Tibial nerve (tissue), 4 donors: ENCODE measurements around the gene GALNT18.

Experiments
- EP300 ChIP-seq, 2 donors: sonication (generic); formaldehyde crosslinking; IDR thresholded peaks; one replicate each; pipeline ENCODE4 v1.6.1; 2017; ENCODE audit warnings: antibody characterized with exemption in 2 of 2, mild to moderate bottlenecking in 1 of 2
- POLR2A ChIP-seq, 2 donors: fragments of 450-650 bp; IDR thresholded peaks; one replicate each; pipeline ENCODE4 v1.6.1; 2017; ENCODE audit warnings: antibody characterized with exemption in 2 of 2, mild to moderate bottlenecking in 2 of 2, moderate library complexity in 2 of 2
- TF ChIP-seq, protein P1 (sequence below), 5 experiments: fragments of 200-600 bp in 3 of 5; fragments of 450-650 bp in 2 of 5; sonication (generic) in 3 of 5; IDR thresholded peaks; one replicate each; pipeline ENCODE4 v1.5.1; 2016 to 2019; ENCODE audit warnings: antibody characterized with exemption in 5 of 5, mild to moderate bottlenecking in 3 of 5, moderate library complexity in 2 of 5

DNA sequence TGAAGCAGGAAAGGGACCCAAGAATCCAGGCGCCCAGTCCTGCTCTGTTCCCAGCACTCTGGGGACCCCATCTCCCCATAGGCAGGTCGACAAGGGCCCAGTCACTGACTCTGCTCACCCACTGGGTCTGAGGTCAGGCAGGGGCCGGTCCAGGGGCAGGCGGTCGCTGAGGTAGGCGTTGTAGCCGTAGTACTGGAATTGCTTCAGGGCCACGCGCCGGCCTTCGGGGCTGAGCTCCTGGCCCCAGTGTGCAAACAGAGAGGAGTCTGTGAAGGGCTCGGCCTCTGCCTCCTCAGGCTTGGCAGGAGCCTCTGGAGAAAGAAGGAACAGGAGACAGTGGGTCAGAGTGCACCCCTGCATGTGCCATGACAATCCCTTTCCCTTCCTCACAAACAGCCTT is 173.2 kb downstream of the GALNT18 start:
- TF ChIP-seq POLR2A (IDR thresholded peaks at IDR 0.05) (no peak), EP300 (IDR thresholded peaks at IDR 0.05) (no peak)
- TF ChIP-seq, protein P1, sequence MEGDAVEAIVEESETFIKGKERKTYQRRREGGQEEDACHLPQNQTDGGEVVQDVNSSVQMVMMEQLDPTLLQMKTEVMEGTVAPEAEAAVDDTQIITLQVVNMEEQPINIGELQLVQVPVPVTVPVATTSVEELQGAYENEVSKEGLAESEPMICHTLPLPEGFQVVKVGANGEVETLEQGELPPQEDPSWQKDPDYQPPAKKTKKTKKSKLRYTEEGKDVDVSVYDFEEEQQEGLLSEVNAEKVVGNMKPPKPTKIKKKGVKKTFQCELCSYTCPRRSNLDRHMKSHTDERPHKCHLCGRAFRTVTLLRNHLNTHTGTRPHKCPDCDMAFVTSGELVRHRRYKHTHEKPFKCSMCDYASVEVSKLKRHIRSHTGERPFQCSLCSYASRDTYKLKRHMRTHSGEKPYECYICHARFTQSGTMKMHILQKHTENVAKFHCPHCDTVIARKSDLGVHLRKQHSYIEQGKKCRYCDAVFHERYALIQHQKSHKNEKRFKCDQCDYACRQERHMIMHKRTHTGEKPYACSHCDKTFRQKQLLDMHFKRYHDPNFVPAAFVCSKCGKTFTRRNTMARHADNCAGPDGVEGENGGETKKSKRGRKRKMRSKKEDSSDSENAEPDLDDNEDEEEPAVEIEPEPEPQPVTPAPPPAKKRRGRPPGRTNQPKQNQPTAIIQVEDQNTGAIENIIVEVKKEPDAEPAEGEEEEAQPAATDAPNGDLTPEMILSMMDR (IDR thresholded peaks at IDR 0.05): no peak
